ENCODE results near the gene TIMM44. TPM values are rescaled to one million over a fixed set of nuclear protein-coding genes. Genes with fewer than 3 reads are reported as not detected.

The TIMM44 gene
- total RNA-seq, 1 experiment from 2014 or later: 57.8 TPM

DNA sequence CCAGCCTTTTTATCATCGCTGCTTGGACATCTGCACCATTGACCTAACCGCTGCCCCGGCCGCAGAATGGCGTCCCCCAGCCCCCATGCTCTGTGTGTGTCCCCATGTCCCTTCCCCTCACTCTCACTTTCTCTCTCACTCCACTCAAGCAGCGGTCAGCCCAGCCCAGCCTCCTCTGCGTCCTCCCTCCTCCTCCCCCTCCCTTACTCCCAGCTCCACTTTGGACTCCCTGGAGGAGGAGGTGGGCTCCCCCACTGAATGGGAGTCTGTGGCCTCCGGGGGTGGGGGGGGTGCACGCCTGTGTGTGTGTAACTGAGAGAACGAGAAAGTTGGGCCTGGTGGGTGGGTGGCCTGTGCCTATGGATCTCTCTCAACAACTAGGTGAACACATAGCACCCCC lies 37.6 kb downstream of the TIMM44 start:
- no peak for DNase-seq
- H3K36me3 Mint-ChIP-seq (ENCODE audit: insufficient read depth, unreplicated experiment): peaks cover 45% of the 10 kb centered on the region
- no peaks in the 10 kb centered on the region for H3K9me3 Mint-ChIP-seq (ENCODE audit: low read depth, unreplicated experiment)
- H3K4me1 Mint-ChIP-seq (ENCODE audit: low read depth, unreplicated experiment): peaks cover 16% of the 10 kb centered on the region
- CTCF ChIA-PET: no interaction called here
- H3K4me3 Mint-ChIP-seq (ENCODE audit: low read depth, unreplicated experiment): peak overlapping the region; percentile 90
- no peak overlapping the region for H3K27ac Mint-ChIP-seq (ENCODE audit: unreplicated experiment)
- no peaks in the 10 kb centered on the region for H3K27me3 Mint-ChIP-seq (ENCODE audit: unreplicated experiment)
- TF ChIP-seq, protein P1, sequence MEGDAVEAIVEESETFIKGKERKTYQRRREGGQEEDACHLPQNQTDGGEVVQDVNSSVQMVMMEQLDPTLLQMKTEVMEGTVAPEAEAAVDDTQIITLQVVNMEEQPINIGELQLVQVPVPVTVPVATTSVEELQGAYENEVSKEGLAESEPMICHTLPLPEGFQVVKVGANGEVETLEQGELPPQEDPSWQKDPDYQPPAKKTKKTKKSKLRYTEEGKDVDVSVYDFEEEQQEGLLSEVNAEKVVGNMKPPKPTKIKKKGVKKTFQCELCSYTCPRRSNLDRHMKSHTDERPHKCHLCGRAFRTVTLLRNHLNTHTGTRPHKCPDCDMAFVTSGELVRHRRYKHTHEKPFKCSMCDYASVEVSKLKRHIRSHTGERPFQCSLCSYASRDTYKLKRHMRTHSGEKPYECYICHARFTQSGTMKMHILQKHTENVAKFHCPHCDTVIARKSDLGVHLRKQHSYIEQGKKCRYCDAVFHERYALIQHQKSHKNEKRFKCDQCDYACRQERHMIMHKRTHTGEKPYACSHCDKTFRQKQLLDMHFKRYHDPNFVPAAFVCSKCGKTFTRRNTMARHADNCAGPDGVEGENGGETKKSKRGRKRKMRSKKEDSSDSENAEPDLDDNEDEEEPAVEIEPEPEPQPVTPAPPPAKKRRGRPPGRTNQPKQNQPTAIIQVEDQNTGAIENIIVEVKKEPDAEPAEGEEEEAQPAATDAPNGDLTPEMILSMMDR (IDR thresholded peaks at IDR 0.05; ENCODE audit: unreplicated experiment): no peak
- intact Hi-C loops (cut with micrococcal nuclease; ENCODE audit: unreplicated experiment): no loop called here
- BruUV-seq (replicated peaks): no TSS peak

DNA sequence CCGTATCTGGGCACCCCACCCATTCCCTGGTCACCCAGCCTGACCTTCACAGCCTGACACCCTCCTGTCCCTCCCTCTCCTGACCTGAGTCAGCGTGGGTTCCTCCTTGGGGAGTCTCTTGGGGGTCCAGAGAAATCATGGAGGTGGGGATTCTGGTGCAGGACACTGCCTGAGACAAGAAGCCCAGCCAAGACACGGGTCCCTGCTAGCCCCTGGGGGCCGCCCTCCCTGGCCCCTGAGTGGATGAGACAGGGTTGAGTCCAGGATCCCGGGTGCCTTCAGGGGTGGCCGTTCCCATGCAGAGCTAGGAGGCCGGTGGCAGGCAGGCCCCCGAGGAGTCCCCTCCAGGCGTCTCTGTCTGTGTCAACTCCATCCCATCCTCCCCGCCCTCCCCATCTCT lies 38.2 kb downstream of the TIMM44 start:
- intact Hi-C loops (cut with micrococcal nuclease; ENCODE audit: unreplicated experiment): no loop called here
- Mint-ChIP-seq H3K27ac (ENCODE audit: unreplicated experiment) (peak overlapping the region; percentile 80), H3K4me1 (ENCODE audit: low read depth, unreplicated experiment) (peaks cover 16% of the 10 kb centered on the region), H3K36me3 (ENCODE audit: insufficient read depth, unreplicated experiment) (peaks cover 45% of the 10 kb centered on the region), H3K27me3 (ENCODE audit: unreplicated experiment) (no peaks in the 10 kb centered on the region), H3K9me3 (ENCODE audit: low read depth, unreplicated experiment) (no peaks in the 10 kb centered on the region), H3K4me3 (ENCODE audit: low read depth, unreplicated experiment) (peak overlapping the region; percentile 90)
- DNase-seq: no peak
- CTCF ChIA-PET: no interaction called here
- TF ChIP-seq, protein P1 (IDR thresholded peaks at IDR 0.05; ENCODE audit: unreplicated experiment): no peak
- BruUV-seq (replicated peaks): no TSS peak

DNA sequence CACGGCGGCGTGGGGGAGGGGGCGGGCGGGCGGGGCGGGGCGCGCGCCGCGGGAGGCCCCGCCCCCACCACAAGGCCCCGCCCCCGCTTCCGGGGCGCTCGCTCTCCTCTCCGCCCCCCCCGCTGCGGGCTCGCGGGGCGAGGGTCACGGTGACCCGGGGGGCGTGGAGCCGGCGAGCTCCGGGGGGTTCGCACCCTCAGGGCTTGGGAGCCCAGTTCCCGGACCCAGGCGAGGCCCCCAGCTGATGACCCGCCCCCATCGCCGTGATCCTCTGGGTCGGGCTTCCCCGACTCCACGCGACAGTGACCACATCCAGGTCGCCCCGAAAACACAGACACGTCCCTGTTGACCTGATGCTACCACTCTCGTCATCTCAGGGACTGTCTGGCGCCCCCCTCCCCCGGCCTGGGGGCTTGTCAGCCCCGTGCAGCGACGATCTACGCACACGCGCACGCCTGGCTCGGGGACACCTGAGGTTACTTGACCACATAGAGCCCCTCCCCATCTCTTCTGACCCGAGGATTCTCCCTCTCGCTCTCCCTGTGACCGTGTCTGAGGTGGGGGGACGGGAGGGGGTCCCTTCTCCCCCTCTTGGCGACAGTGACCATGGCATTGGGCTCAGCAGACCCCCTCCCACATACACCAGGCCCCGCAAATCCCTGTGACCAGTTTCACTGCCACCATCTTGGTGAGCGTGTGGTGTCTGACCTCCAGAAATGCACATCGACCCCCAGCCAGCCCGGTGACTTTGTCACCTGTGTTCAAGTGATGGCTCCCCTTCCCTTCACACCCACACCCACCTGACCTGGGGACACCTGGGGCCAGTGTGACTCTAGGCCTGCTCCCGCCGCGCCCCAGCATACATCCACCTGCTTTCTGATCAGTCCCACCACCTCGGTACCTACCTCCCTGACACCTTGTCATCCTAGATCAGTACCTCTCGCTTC lies 39.1 kb downstream of the TIMM44 start:
- H3K27me3 Mint-ChIP-seq (ENCODE audit: unreplicated experiment): no peaks in the 10 kb centered on the region
- CTCF ChIA-PET: interaction anchor here (0.6 to 1.5 kb wide), 3 partner anchors 10 to 51 kb away, joined by 3 to 5 read pairs (median 4); no protein-coding TSS in a partner anchor
- peak overlapping the region; percentile 80 for H3K27ac Mint-ChIP-seq (ENCODE audit: unreplicated experiment)
- TF ChIP-seq, protein P1 (IDR thresholded peaks at IDR 0.05; ENCODE audit: unreplicated experiment): no peak
- peaks cover 45% of the 10 kb centered on the region for H3K36me3 Mint-ChIP-seq (ENCODE audit: insufficient read depth, unreplicated experiment)
- H3K9me3 Mint-ChIP-seq (ENCODE audit: low read depth, unreplicated experiment): no peaks in the 10 kb centered on the region
- intact Hi-C loops (cut with micrococcal nuclease; ENCODE audit: unreplicated experiment): no loop called here
- peaks cover 16% of the 10 kb centered on the region for H3K4me1 Mint-ChIP-seq (ENCODE audit: low read depth, unreplicated experiment)
- peak overlapping the region; percentile 90 for H3K4me3 Mint-ChIP-seq (ENCODE audit: low read depth, unreplicated experiment)
- TSS peak; percentile 69 for BruUV-seq (replicated peaks)
- DNase-seq: no peak

DNA sequence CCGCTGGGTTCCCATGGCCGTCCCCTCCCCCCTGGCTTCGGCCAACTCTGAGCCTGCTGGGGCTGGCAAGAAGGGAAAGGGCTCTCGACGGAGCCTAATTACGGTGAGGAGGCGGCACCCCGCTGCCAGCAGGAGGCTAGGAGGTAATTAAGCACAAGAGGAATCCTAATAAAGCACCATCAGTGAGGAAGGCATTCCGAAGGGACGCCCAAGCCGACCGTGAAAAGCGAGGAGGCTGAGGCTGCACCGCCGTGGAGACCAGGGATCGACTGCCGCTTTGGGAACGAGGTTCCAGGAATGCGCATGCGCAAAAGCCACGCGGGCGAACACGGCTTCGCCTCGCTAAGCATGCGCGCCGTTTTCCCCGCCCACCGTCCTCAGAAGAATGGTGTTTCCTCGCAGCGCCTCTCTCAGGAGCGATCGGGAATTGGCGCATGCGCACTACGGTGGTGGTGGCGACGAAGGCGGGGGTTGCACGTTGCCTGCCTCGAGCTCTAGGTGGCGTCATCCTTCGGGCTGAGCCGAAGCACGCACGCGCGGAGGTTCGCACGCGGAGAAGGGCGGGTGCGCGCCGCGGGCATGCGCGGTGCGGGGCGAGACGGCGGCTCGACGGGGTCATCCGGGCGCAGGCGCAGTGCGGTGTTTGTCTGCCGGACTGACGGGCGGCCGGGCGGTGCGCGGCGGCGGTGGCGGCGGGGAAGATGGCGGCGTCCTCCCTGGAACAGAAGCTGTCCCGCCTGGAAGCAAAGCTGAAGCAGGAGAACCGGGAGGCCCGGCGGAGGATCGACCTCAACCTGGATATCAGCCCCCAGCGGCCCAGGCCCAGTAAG lies 40.0 kb downstream of the TIMM44 start, which contains the start of gene MAP2K7:
MAP2K7 (plus strand) TSS at position 634 of the 830 bp plus-strand sequence; CDS start at position 702, 68 bp downstream.
- peak; percentile 98 for DNase-seq
- CTCF ChIA-PET: interaction anchor here (0.6 to 1.5 kb wide), 4 partner anchors 9 to 50 kb away, joined by 3 to 5 read pairs (median 4); partner anchors contain the start of gene SNAPC2
- Mint-ChIP-seq H3K9me3 (ENCODE audit: low read depth, unreplicated experiment) (no peaks in the 10 kb centered on the region), H3K27ac (ENCODE audit: unreplicated experiment) (peak within 1 kb of the TSS; percentile 95), H3K27me3 (ENCODE audit: unreplicated experiment) (no peaks in the 10 kb centered on the region), H3K36me3 (ENCODE audit: insufficient read depth, unreplicated experiment) (peaks cover 45% of the 10 kb centered on the region), H3K4me1 (ENCODE audit: low read depth, unreplicated experiment) (peaks cover 16% of the 10 kb centered on the region), H3K4me3 (ENCODE audit: low read depth, unreplicated experiment) (peak within 1 kb of the TSS; percentile 90)
- TF ChIP-seq, protein P1 (IDR thresholded peaks at IDR 0.05; ENCODE audit: unreplicated experiment): no peak
- intact Hi-C loops (cut with micrococcal nuclease; ENCODE audit: unreplicated experiment): no loop called here
- no TSS peak for BruUV-seq (replicated peaks)

Measured in Calu3 (cell line).